HUDEP-2 (cell line): ENCODE measurements around the gene PTPRG.

Experiments
- DNase-seq, 76 experiments: peaks; one replicate each; lab custom pipeline; 2025; ENCODE audit not compliant: unreplicated experiment in 76 of 76; lab: John Stamatoyannopoulos, UW

The PTPRG gene

GRCh38 chr3:61974662-61975061 is 413.3 kb downstream of the PTPRG start:
- DNase-seq = no peak

GRCh38 chr3:61975199-61975598 is 413.8 kb downstream of the PTPRG start:
- DNase-seq = no peak

- DNase-seq = no peak
Observed at GRCh38 chr3:61975936-61976335, 414.6 kb downstream of the PTPRG start.

GRCh38 chr3:61978460-61979419 is 417.4 kb downstream of the PTPRG start:
- DNase-seq = no peak

- DNase-seq = no peak
Observed at GRCh38 chr3:61979638-61980037, 418.3 kb downstream of the PTPRG start.

GRCh38 chr3:61980041-61980440 is 418.7 kb downstream of the PTPRG start:
- DNase-seq = no peak

GRCh38 chr3:61981060-61981459 is 419.7 kb downstream of the PTPRG start:
- DNase-seq = no peak

GRCh38 chr3:61983479-61983878 is 422.1 kb downstream of the PTPRG start:
- no peak for DNase-seq

- DNase-seq = no peak
Observed at GRCh38 chr3:61985020-61985419, 423.6 kb downstream of the PTPRG start.

GRCh38 chr3:61986473-61986872 is 425.1 kb downstream of the PTPRG start:
- DNase-seq = no peak

- DNase-seq = no peak
Observed at GRCh38 chr3:61989681-61990080, 428.3 kb downstream of the PTPRG start.

- DNase-seq = no peak
Observed at GRCh38 chr3:61990327-61991027, 429.1 kb downstream of the PTPRG start.

GRCh38 chr3:61991706-61992105 is 430.3 kb downstream of the PTPRG start:
- no peak for DNase-seq

- no peak for DNase-seq
Observed at GRCh38 chr3:61996366-61996765, 435.0 kb downstream of the PTPRG start.

- no peak for DNase-seq
Observed at GRCh38 chr3:61997101-61997500, 435.7 kb downstream of the PTPRG start.

GRCh38 chr3:62003835-62004234 is 442.5 kb downstream of the PTPRG start:
- DNase-seq = no peak

- DNase-seq = no peak
Observed at GRCh38 chr3:62007036-62007435, 445.7 kb downstream of the PTPRG start.

- no peak for DNase-seq
Observed at GRCh38 chr3:62010989-62011388, 449.6 kb downstream of the PTPRG start.

- no peak for DNase-seq
Observed at GRCh38 chr3:62011666-62012065, 450.3 kb downstream of the PTPRG start.

GRCh38 chr3:62013951-62014350 is 452.6 kb downstream of the PTPRG start:
- DNase-seq = no peak

- no peak for DNase-seq
Observed at GRCh38 chr3:62015111-62015510, 453.7 kb downstream of the PTPRG start.

- DNase-seq = no peak
Observed at GRCh38 chr3:62019906-62020305, 458.5 kb downstream of the PTPRG start.
